Pancreas (tissue), 10 donors: ENCODE measurements around the gene AP1B1. TPM values are rescaled to one million over a fixed set of nuclear protein-coding genes. Genes with fewer than 3 reads are reported as not detected.
A peak's percentile ranks its signal among the peaks of the same experiment; 100 is the strongest.

Experiments
- ATAC-seq, 4 donors: fragments of 200-7000 bp; cut with Tn5 transposase; one replicate each; pipeline versions ENCODE4 v1.8.0 to v1.9.1; 2020; ENCODE audit warnings: mild to moderate bottlenecking in 4 of 4, moderate library complexity in 4 of 4
- DNase-seq, 6 donors: peaks; one replicate each; pipeline ENCODE4 v3.0.0-alpha.2; 2020
- FAIRE-seq: peaks from 2 replicates; lab custom pipeline; 2012; peaks lifted over from hg19 to GRCh38; lab: Jason Lieb, UNC
- H3K27ac ChIP-seq, 4 donors: fragments of 200-600 bp; sonication (generic); 1 replicate in 3 of 4; 2 replicates in 1 of 4; pipeline versions ENCODE4 v1.5.0 to v1.8.0; 2020
- H3K27me3 ChIP-seq, 4 donors: fragments of 200-600 bp; one replicate each; pipeline ENCODE4 v1.8.0; 2021
- H3K36me3 ChIP-seq, 3 donors: fragments of 200-600 bp; sonication (generic) in 1 of 3; one replicate each; pipeline versions ENCODE4 v1.5.0 to v1.8.0; 2020 to 2021
- H3K4me1 ChIP-seq, 3 donors: fragments of 200-600 bp; one replicate each; pipeline ENCODE4 v1.8.0; 2021
- H3K4me3 ChIP-seq, 4 donors: fragments of 200-600 bp; sonication (generic) in 2 of 4; one replicate each; pipeline versions ENCODE4 v1.5.0 to v1.8.0; 2020 to 2021
- H3K9me3 ChIP-seq, 4 donors: fragments of 200-600 bp; one replicate each; pipeline ENCODE4 v1.8.0; 2021
- WGBS, 2 donors: extraction: QIAGEN DNeasy Blood & Tissue Kit; methylation state at CpG; one replicate each; pipeline ENCODE4 v1.1.7; 2013; 5-methylcytosine and 5-hydroxymethylcytosine counted together
- intact Hi-C, 3 donors: fragments of 100-400 bp; cut with DNase I; formaldehyde crosslinking; loops; one replicate each; pipeline versions ENCODE4 v1.11.1 to v1.14.2; 2022
- polyA plus RNA-seq, 2 donors: library from polyadenylated mRNA; stranded (reverse); fragments of 200-250 nt; gene quantifications; one replicate each; pipeline ENCODE4 v1.2.3, GENCODE V29; 2013
- total RNA-seq, 6 donors: library from RNA; stranded (reverse); fragmentation: NEBNext Ultra II Directional in 4 of 6; extraction: Animal tissue kit (Norgen Biotek cat#: 25700) in 4 of 6; gene quantifications; one replicate each; pipeline versions ENCODE4 v1.2.1 to v1.2.4, GENCODE V29; 2021 to 2023
- TF ChIP-seq, protein P1 (sequence below), 4 donors: fragments of 200-600 bp; sonication (generic) in 3 of 4; IDR thresholded peaks; one replicate each; pipeline versions ENCODE4 v1.5.0 to v1.8.0; 2021; ENCODE audit warnings: antibody characterized with exemption in 4 of 4
- donor health status: healthy with polysubstance abuse.
- donor health status: DM: no; HTN: no; CAD: no; lungs with moderate emphysema.
- donor health status: DM: no; HTN: no; CAD: no.
- donor health status: control.
- donor health status: control.
- donor health status: Bipolar disorder and iron deficiency.
- donor health status: DM: yes; HTN: yes; CAD: no.
- donor health status: DM: no; HTN: no; CAD: no.
- donor health status: DM: no; HTN: no; CAD: no.
- donor health status: DM: yes; HTN: yes; CAD: no.

Gene AP1B1
- total RNA-seq (10 to 100 TPM; 27.5 to 49.9 (median 40.7) TPM), polyA plus RNA-seq (10 to 100 TPM; 28.3 to 31.7 TPM)

DNA sequence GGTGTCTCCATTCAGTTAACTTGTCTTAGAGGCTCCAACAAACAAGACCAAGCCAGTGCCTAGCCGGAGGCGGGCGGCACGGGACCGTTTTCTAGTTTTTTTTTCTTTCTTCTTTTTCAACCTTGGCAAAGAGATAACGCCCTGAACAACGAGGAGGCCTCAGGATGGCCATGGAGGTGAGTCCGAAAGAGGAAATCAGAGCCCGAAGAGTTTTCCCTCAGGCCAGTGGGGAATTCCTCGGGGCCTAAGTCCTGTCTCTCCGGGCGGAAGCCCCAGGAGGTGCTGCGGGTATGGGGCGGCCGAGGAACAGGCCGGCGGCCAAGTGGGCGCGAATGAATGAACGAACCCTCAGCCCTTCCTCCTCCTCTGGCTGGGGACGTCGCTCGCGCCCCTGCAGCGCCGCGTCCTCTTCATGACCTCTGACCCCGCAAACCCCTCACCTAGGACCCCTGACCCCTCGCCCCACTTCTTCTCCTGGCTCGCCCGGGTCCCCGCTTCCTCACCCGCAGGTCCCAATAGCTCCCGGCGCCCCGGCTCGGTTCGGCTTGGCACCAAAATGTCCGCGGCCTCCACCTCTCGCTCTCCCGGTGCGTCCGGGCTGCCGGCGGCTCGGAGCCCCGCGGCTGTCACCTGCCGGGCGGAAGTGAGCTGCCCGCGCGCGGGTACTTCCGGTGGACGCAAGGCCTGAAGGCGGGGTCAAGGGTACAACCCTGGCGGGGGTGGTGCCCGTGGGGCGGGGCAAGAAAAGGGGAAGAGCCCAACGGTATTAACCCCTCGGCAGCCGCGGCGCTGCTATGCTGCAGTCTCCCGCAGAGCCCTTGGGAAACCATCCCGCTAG is at the start of gene AP1B1:
TSS of gene AP1B1 (minus strand) at position 650 of the 838 bp plus-strand sequence. CDS start 21,327 bp downstream, outside the sequence.
- ATAC-seq (peak; percentile 93 to 98 (median 96)), DNase-seq (peak; percentile 95 to 98 (median 96)), FAIRE-seq (no peak)
- WGBS, 2 donors: 0% methylated on average over 68 of the region's 68 CpGs
- H3K36me3 ChIP-seq: no peaks in the 10 kb centered on the region
- TF ChIP-seq, protein P1, sequence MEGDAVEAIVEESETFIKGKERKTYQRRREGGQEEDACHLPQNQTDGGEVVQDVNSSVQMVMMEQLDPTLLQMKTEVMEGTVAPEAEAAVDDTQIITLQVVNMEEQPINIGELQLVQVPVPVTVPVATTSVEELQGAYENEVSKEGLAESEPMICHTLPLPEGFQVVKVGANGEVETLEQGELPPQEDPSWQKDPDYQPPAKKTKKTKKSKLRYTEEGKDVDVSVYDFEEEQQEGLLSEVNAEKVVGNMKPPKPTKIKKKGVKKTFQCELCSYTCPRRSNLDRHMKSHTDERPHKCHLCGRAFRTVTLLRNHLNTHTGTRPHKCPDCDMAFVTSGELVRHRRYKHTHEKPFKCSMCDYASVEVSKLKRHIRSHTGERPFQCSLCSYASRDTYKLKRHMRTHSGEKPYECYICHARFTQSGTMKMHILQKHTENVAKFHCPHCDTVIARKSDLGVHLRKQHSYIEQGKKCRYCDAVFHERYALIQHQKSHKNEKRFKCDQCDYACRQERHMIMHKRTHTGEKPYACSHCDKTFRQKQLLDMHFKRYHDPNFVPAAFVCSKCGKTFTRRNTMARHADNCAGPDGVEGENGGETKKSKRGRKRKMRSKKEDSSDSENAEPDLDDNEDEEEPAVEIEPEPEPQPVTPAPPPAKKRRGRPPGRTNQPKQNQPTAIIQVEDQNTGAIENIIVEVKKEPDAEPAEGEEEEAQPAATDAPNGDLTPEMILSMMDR (IDR thresholded peaks at IDR 0.05): no peak
- H3K27ac ChIP-seq: peak within 1 kb of the TSS; percentile 72 to 86 (median 80)
- H3K4me3 ChIP-seq: peak within 1 kb of the TSS; percentile 64 to 88 (median 78)
- H3K27me3 ChIP-seq: no peaks in the 10 kb centered on the region
- no peaks in the 10 kb centered on the region for H3K9me3 ChIP-seq
- peaks cover 26 to 52% (median 52%) of the 10 kb centered on the region in 3 donors for H3K4me1 ChIP-seq
- intact Hi-C loops: no loop called here

DNA sequence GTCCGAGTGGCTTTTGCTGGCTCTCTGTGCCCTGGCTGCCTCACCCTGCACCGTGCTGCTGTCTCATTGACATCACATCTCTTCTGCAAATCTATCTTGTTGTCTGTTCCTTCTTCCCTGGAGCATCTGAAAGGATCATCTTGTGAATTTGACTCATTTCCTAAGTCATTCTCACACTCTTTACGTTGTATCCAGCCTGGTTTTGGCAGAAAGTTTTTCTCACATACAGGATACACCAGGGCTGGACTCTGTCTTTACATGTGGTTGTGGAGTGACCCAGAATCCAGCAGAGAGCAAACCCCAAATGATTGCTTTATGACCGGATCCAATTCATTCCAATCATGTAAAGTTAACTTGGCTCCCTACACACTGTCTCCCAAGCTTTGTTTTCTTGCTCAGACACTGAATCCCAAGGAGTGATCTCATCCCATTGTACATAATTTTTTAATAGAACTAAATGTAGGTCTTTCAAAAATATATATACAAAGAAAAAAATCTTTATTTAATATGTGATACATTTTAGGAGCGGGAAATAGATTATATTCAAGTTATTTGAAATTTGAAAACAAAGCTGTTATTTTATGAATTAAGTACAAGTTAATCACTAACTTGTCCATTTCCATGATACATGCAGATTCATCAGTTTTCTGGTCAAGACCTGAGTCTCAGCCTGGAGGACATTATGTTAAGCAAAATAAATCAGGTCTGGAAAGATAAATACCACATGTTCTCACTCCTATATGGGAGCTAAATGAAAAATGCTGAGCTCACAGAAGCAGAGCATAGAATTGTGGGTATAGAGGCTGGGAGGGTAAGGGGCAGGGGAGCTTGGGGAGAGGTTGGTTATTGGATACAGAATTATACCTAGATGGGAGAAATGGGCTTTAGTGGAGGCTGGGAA is 47.1 kb upstream of the AP1B1 start:
- ATAC-seq (no peak), FAIRE-seq (no peak)
- WGBS, 2 donors: 65 to 69% methylated on average over 5 of the region's 5 CpGs

DNA sequence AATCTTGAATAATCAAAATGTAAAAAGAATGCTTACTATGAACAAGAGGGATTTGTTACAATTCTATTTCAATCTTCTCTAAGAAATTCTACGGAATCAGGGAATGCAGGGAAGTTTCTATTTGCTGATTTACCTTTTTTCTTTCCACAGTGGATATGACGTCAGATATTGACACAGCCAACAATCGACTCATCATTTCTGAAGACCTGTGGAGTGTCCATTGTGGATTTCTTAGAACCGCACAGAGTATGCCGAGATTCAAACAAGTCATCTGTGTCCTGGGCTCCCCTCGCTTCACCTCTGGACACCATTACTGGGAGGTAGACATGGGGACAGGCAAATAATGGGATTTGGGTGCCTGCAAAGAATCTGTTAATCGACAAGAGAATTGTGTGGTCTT is 45.9 kb upstream of the AP1B1 start:
- no peak overlapping the region for H3K27ac ChIP-seq
- H3K4me3 ChIP-seq: no peak overlapping the region
- FAIRE-seq (no peak), ATAC-seq (no peak), DNase-seq (no peak)
- H3K36me3 ChIP-seq: no peaks in the 10 kb centered on the region
- TF ChIP-seq, protein P1 (IDR thresholded peaks at IDR 0.05): no peak
- peaks cover 0 to 7% (median 0%) of the 10 kb centered on the region in 4 donors for H3K27me3 ChIP-seq
- H3K9me3 ChIP-seq: no peaks in the 10 kb centered on the region
- intact Hi-C loops: no loop called here
- WGBS, 2 donors: 76 to 78% methylated on average over 7 of the region's 7 CpGs
- no peaks in the 10 kb centered on the region for H3K4me1 ChIP-seq

More for the DNA sequence above, 47.1 kb upstream of the AP1B1 start:
- no peaks in the 10 kb centered on the region for H3K4me1 ChIP-seq
- intact Hi-C loops: no loop called here
- no peak overlapping the region for H3K4me3 ChIP-seq
- no peaks in the 10 kb centered on the region for H3K27me3 ChIP-seq
- H3K27ac ChIP-seq: no peak overlapping the region
- no peaks in the 10 kb centered on the region for H3K9me3 ChIP-seq
- peak in 1 of 6 donors; percentile 12 for DNase-seq
- no peaks in the 10 kb centered on the region for H3K36me3 ChIP-seq
- TF ChIP-seq, protein P1 (IDR thresholded peaks at IDR 0.05): no peak

DNA sequence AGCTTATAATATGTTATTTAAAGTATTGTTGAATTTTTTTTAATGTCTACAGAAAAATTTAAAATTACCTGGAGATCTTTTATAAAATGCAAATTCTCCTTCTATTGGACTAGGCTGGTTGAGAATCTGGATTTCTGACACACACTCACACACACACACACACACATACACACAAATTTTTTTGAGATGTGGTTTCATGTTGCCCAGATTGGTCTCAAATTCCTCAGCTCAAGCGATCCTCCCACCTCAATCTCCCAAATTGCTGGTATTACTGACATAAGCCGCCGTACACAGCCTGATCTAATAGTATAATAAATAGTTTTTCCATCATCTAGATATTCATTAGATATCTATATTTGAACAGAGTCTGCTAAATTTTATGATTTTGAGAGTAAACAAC is 45.5 kb upstream of the AP1B1 start:
- Histone ChIP-seq H3K36me3 (no peaks in the 10 kb centered on the region), H3K27me3 (peaks cover 0 to 7% (median 0%) of the 10 kb centered on the region in 4 donors), H3K4me1 (no peaks in the 10 kb centered on the region), H3K27ac (no peak overlapping the region), H3K9me3 (no peaks in the 10 kb centered on the region), H3K4me3 (no peak overlapping the region)
- 93 to 96% methylated on average over 3 of the region's 3 CpGs for WGBS, 2 donors
- intact Hi-C loops: no loop called here
- ATAC-seq (no peak), FAIRE-seq (no peak), DNase-seq (no peak)
- TF ChIP-seq, protein P1 (IDR thresholded peaks at IDR 0.05): no peak
